SU-DHL-6 (cell line): ENCODE measurements around the gene ASTN2.

Experiments used
- H2AFZ ChIP-seq: fragments of 200-600 bp; sonication (generic); 2 replicates; pipeline ENCODE4 v1.6.1; 2014; ENCODE audit warnings: low read depth, mild to moderate bottlenecking, moderate library complexity, mixed read lengths, antibody characterized with exemption, low read length; ENCODE audit not compliant: severe bottlenecking
- H3F3A ChIP-seq: fragments of 200-600 bp; shearing (Covaris generic); 2 replicates; pipeline ENCODE4 v1.6.0; 2016; ENCODE audit warnings: antibody characterized with exemption, mild to moderate bottlenecking; ENCODE audit not compliant: insufficient read depth
- H3K27ac ChIP-seq: fragments of 200-600 bp; sonication (generic); 2 replicates; pipeline ENCODE4 v1.5.1; 2016; ENCODE audit warnings: low read depth, mild to moderate bottlenecking, low read length, moderate library complexity, mixed read lengths
- H3K27me3 ChIP-seq: fragments of 200-600 bp; sonication (generic), shearing (Covaris generic); 2 replicates; pipeline ENCODE4 v1.6.0; 2014; ENCODE audit warnings: mild to moderate bottlenecking, low read length
- H3K36me3 ChIP-seq: fragments of 200-600 bp; sonication (generic); 2 replicates; pipeline ENCODE4 v1.6.1; 2014; ENCODE audit warnings: mild to moderate bottlenecking, low read length, mixed read lengths
- H3K4me2 ChIP-seq: fragments of 300-600, 200-600 bp; shearing (Covaris generic), sonication (generic); 2 replicates; pipeline ENCODE4 v1.6.0; 2014; ENCODE audit warnings: low read length, low read depth, mild to moderate bottlenecking; ENCODE audit not compliant: poor library complexity, severe bottlenecking
- H3K4me3 ChIP-seq: fragments of 200-600 bp; sonication (generic); 2 replicates; pipeline ENCODE4 v1.5.1; 2014; ENCODE audit warnings: antibody characterized with exemption, low read length, mild to moderate bottlenecking, mixed read lengths; ENCODE audit not compliant: insufficient read depth, poor library complexity, severe bottlenecking
- H3K79me2 ChIP-seq: fragments of 200-600 bp; sonication (generic); 2 replicates; pipeline ENCODE4 v1.6.1; 2014; ENCODE audit warnings: mild to moderate bottlenecking, low read length, moderate library complexity; ENCODE audit not compliant: insufficient read depth
- H3K9ac ChIP-seq: fragments of 200-600 bp; sonication (generic); 2 replicates; pipeline ENCODE4 v1.7.0; 2014; ENCODE audit warnings: mild to moderate bottlenecking, low read length
- H3K9me2 ChIP-seq: fragments of 200-600 bp; sonication (generic); replicated peaks from 2 replicates; pipeline ENCODE4 v1.6.1; 2014; ENCODE audit warnings: low read length; ENCODE audit not compliant: insufficient read depth
- H3K9me3 ChIP-seq: fragments of 200-600 bp; sonication (generic); 2 replicates; pipeline ENCODE4 v1.6.1; 2014; ENCODE audit warnings: low read length, mixed read lengths; ENCODE audit not compliant: insufficient read depth
- H4K20me1 ChIP-seq: fragments of 200-600 bp; sonication (generic); 2 replicates; pipeline ENCODE4 v1.6.1; 2014; ENCODE audit warnings: low read depth, mild to moderate bottlenecking, antibody characterized with exemption, low read length, moderate library complexity, mixed read lengths
- EZH2phosphoT487 ChIP-seq: fragments of 200-600 bp; sonication (generic), shearing (Covaris generic); conservative IDR thresholded peaks from 2 replicates; pipeline ENCODE4 v1.6.1; 2018; ENCODE audit warnings: mild to moderate bottlenecking, antibody characterized with exemption, low read length, moderate library complexity, mixed read lengths
- TF ChIP-seq, protein P1 (sequence below): fragments of 200-600 bp; sonication (generic); IDR thresholded peaks from one replicate; pipeline ENCODE4 v1.5.1; 2017; ENCODE audit warnings: antibody characterized with exemption, mild to moderate bottlenecking, low read length, moderate library complexity; ENCODE audit not compliant: insufficient read depth, poor library complexity, severe bottlenecking

ASTN2 gene

DNA sequence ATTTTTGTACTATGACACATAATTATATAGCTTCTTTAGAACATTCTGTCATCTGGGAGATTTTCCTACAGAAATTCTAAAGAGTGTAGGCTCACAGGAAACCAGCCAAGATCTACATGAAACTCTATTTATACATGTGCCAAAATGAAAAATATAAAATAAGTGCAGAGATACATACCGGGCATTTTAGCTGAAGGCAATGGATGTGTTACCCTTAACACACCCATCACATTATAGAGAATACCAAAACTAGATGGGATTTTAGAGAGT lies 601.9 kb downstream of the ASTN2 start:
- TF ChIP-seq, protein P1, sequence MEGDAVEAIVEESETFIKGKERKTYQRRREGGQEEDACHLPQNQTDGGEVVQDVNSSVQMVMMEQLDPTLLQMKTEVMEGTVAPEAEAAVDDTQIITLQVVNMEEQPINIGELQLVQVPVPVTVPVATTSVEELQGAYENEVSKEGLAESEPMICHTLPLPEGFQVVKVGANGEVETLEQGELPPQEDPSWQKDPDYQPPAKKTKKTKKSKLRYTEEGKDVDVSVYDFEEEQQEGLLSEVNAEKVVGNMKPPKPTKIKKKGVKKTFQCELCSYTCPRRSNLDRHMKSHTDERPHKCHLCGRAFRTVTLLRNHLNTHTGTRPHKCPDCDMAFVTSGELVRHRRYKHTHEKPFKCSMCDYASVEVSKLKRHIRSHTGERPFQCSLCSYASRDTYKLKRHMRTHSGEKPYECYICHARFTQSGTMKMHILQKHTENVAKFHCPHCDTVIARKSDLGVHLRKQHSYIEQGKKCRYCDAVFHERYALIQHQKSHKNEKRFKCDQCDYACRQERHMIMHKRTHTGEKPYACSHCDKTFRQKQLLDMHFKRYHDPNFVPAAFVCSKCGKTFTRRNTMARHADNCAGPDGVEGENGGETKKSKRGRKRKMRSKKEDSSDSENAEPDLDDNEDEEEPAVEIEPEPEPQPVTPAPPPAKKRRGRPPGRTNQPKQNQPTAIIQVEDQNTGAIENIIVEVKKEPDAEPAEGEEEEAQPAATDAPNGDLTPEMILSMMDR: no peak
- no peak for TF ChIP-seq EZH2phosphoT487
- Histone ChIP-seq H3K9me3 (0 out of 2 replicates have a peak, but pooled peaks cover 3% of the 10 kb centered on the region), H3K4me3 (no peak overlapping the region), H2AFZ (no peak overlapping the region), H3K79me2 (no peaks in the 10 kb centered on the region), H3K4me2 (no peak overlapping the region), H3F3A (no peaks in the 10 kb centered on the region), H3K27ac (no peak overlapping the region), H3K9ac (no peak overlapping the region), H3K36me3 (no peaks in the 10 kb centered on the region), H3K9me2 (no peaks in the 10 kb centered on the region), H4K20me1 (no peaks in the 10 kb centered on the region), H3K27me3 (no peaks in the 10 kb centered on the region)

DNA sequence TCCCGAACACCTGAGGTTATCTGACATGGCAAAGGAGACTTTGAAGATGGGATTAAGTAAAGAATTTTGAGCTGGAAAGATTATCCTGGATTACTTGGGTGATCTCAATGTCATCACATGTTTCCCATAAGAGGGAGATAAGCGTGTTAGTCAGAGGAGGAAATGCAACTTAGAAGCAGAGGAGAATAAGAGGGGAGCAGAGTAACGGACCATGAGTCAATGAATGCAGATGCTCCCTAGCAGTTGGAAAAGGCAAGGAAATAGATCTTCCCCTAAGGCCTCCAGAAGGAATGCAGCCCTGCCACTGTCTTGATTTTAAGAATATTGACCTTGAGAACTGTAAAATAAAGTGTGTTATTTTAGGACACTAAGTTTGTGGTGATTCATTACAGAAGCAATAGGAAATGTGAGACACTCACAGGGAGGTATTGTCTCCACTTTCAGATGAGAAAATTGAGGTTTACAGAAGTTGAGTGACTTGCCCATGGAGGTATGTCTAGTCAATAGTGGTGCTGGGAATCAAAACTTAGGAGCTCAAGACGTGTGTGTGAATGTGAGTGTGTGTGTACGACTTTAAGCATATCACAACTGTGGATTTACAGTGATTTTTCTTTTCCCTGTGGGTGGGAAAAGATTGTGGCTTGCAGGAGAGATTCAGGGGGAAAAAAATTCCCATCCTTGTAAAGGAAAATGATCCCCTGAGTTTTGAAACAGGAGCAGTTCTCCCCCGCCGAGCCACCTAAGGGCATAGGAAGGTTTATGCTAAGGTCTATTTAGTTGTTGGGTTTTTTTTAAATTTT lies 602.4 kb downstream of the ASTN2 start:
- Histone ChIP-seq H3K9ac (no peak overlapping the region), H3K4me3 (no peak overlapping the region), H3K9me2 (no peaks in the 10 kb centered on the region), H3K27me3 (no peaks in the 10 kb centered on the region), H3K36me3 (no peaks in the 10 kb centered on the region), H3K4me2 (no peak overlapping the region), H3K79me2 (no peaks in the 10 kb centered on the region), H3K9me3 (0 out of 2 replicates have a peak, but pooled peaks cover 3% of the 10 kb centered on the region), H2AFZ (no peak overlapping the region), H3K27ac (no peak overlapping the region), H3F3A (no peaks in the 10 kb centered on the region), H4K20me1 (no peaks in the 10 kb centered on the region)
- TF ChIP-seq, protein P1: no peak
- no peak for TF ChIP-seq EZH2phosphoT487

- 0 out of 2 replicates have a peak, but pooled peaks cover under 1% of the 10 kb centered on the region for H3K9me3 ChIP-seq
- no peak overlapping the region for H3K4me3 ChIP-seq
- no peaks in the 10 kb centered on the region for H3F3A ChIP-seq
- H4K20me1 ChIP-seq: no peaks in the 10 kb centered on the region
- no peaks in the 10 kb centered on the region for H3K27me3 ChIP-seq
- no peak overlapping the region for H3K4me2 ChIP-seq
- no peak overlapping the region for H3K9ac ChIP-seq
- TF ChIP-seq, protein P1: no peak
- no peak for TF ChIP-seq EZH2phosphoT487
- H3K79me2 ChIP-seq: no peaks in the 10 kb centered on the region
- no peak overlapping the region for H2AFZ ChIP-seq
- H3K36me3 ChIP-seq: no peaks in the 10 kb centered on the region
- H3K27ac ChIP-seq: no peak overlapping the region
- H3K9me2 ChIP-seq: no peaks in the 10 kb centered on the region
These were observed 605.2 kb downstream of the ASTN2 start for GRCh38 chr9:116809656-116810055.
